HG02571 (cell line): ENCODE measurements around the gene PAQR7.

Experiments
- ATAC-seq: cut with Tn5 transposase; IDR thresholded peaks from one replicate; pipeline ENCODE4 v1.9.1; 2021; ENCODE audit warnings: mild to moderate bottlenecking, moderate library complexity; ENCODE audit not compliant: unreplicated experiment

PAQR7 gene

DNA sequence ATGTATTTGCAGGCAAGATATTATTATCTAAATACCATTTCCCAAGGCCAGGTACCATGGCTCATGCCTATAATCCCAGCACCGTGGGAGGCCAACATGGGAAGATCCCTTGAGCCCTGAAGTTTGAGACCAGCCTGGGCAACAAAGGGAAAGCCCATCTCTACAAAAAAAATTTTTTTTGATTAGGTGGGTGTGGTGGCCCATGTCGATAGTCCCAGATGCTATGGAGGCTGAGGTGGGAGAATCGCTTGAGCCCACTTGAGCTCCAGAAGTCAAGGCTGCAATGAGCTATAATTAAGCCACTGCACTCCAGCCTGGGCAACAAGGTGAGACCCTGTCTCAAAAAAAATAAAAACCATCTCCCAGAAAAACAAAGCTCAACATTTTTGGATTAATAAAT lies 28.5 kb upstream of the PAQR7 start:
- no peak for ATAC-seq

DNA sequence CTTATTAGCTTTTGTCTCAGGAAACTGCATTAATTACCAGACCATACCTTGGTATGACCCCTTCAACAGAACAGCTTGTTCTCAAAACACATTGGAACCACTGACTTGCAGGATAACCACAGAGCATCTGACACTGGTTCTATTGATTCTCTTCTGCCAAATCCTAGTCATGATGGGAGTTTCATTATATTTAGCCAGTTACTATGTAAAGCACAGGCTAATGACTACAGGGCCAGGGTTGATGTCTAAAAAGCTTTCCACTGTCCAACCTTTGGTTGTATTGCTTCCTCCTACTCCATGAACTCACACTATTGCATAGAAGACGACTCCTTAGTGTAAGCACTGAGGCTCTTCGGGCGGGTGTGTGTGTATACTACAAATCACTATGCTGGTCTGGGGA lies 27.0 kb upstream of the PAQR7 start:
- no peak for ATAC-seq

DNA sequence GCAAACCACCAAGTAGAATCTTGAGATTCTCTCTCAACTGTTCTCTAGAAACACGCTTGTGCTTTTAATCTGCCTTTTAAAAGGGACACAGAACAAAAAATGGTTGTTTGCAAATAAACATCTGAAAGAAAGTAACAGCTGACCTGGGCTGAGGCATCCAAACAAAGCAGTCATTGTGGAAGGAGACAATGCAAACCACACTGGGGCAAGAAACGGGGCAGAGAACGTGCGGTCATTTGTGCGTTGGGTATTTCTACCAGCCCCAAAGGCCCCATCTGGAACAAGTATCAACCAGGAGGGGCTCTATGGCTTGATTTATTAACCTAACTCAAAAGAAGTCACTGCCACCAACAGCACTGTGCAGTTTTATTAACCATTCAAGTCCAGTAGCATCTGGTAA lies 24.7 kb upstream of the PAQR7 start:
- no peak for ATAC-seq

DNA sequence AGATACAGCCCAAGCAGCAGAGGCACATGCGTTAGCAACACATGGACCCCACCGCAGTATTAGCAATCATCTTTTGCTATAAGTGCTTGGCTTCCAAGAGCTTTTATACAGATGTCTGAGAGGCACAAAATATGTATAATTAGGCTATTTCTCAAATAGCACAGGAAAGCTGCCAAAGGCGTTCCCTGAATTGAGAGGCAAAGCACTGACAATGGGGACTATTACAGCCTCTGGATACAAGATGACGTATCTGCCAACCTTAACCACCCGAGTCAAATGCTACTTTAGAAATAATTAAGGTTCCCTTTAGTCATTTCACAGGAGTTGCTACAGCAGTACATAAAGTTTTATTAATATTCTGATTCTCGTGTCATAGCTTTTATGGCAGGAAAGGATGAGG lies 24.3 kb upstream of the PAQR7 start:
- no peak for ATAC-seq

DNA sequence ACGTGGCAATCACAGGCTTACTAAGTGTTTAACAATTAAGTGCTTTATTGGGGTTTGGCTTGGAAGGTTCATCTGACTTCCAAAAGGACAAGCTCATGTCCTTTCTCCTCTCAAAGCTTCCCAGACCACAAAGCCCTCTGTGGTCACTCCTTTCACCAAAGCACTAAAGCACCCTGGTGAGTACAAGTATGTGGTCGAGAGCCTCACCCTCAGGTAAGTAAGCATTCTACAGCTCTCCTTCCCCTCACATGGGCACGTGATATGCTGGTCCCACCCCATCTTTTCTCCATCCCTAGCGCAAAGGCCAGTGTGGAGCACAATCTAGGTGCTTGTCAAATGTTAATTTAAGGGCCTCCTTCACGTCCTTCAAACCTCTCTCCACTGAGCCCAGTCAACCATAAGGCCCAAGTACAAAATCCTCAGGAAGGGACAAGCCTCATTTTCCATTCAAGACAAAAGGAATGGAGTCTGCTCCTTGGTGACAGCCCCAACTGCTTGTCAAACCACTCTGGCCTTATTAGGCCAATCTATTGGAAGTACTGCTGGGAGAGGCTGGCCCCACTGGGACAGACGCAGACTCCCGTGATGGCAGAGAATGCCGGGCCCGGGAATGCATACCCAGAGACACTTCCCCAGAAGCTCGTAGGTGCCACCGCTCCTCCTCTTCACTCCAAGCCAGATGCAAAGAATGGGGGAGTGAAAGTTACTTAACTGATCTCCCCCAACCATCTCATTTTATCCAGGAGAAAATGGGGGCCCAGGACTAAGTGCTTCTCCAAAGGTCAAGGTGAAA lies 22.9 kb upstream of the PAQR7 start:
- ATAC-seq: no peak

DNA sequence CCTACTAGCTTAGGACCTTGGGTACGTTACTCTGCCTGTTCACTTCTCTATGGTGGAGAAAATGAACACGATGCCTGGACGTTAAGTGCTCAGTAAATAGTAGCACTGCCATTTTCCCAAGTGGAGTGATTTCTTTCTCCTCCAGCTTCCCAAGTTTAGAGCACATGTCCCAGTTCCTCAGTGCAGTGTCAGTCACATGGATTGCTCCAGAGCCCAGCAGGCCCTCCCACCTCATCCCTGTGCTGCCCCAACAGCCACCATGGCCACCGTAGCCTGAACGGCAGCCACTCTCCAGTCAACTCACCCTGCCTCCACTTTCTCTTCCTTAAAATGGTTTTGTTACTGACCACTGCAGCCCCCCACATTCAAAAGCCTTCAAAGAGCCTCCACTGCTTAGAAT lies 22.2 kb upstream of the PAQR7 start:
- no peak for ATAC-seq

DNA sequence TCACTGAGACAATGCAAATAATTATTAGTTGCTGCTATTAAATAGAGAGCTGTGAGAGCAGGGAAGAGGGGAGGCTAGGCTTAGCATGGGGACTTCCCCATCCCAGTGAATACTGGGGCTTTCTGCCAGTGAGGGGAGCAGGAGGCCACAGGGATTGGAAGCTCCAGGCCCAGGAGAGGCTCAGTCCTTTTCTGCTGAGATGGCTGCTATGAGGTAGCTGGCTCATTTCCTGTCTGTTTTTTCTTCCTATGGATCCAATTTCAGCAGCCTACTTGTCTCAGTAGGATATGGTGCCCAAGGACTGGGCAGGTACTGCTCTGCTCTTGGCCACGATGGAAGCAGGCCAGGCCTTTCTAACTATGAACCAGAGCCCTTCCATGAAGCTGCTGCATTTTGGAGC lies 20.8 kb upstream of the PAQR7 start:
- no peak for ATAC-seq

DNA sequence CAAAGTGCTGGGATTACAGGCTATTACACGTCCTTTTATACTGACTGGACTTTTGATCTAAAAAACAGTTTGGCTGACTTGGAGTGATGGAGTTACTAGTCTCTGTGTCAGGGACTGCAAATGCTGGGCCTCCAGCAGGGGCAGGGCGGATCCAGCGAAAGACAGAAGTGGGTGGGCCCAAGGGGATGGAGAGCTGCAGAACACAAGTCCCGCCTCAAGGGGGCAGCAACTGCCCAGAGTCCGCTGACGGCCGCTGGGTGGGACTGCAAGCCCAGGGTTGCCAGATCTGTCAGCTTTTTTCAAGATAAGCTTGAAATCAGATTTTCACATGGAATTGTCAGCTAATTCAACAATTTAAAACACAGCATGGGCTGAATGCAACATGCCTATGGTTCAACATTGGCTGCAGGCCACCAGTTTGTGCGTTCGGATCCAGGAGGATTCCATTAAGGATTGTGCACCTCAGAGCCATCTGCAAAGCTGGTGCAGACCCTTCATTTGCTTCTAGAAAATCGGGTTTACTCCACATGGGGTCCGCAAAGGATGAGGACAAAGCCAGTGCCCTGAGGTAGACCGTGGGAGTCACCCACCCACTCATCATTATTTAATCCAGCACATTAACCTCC lies 20.0 kb upstream of the PAQR7 start:
- peak; percentile 84 for ATAC-seq

DNA sequence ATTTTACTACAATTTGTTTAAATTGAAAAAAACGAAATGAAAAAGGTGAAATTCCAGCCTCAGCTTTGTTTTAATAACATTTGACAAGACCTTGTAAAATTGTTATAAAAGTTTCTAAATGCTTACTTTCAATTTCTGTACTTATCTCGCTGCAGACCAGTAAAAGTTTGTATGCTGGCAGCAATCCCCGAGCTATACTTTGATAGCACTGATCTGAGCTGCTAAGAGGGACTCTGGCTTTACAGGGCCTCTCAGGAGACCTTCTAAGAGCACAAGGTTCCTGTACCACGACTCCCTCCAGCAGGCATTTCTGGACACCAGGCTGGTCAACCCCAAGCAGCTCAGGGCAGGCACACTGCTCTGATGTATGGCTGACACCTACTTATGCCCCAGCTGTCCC lies 17.6 kb upstream of the PAQR7 start:
- ATAC-seq: no peak

DNA sequence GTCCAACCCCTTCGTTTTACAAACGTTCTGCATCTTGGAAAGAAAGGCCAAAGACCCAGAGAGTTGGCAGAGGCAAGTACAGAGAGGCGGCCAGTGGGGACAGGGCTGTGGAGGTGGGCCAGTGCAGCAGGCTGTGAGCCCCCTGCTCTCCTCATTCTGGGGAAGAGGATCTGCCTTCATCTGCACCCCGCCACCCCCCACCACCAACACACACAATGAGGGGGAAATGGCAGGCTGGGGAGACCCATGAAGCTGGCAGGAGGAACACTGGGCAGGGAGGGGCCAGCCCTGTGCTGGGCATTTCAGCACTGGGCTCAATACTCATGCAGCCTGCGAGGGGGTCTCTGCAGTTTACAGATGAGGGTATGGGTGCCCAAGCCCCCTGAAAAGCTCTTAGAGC lies 16.1 kb upstream of the PAQR7 start:
- ATAC-seq: no peak

DNA sequence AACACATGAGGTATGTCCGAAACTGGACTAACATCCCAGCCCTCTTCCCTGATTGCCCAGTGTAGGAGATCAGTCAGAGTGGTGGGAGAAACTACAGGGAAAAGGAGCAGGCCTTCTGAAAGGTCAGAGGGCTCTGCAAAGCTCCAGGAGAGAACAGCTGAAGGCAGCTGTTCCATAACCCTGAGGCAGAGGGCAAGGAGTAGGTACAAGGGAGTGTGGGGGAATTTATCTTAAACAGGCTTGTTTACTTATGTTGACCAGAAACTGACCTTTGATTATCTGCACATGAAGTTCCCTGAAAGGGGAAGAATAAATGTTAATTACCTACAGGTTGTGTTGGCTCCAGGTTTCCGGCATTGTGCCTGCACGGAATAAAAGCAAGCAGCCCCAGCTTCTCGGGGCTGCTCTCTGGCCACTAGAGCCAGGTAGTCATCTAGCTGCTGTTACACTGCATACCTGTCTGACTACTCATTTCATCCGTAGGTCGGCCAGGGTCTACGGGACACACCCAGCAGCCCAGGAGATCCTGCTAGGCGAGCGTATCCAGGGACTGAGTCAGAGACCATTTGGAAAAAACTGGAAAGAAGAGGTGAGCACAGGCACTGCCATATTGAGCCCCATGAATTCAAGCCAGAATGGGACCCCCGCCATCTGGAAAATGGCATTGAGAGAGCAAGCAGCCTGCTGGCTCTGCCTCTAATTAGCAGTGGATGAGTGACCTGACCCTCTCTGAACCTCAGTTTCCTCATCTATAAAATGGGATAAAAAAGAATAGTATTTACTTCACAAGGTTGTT lies 14.9 kb upstream of the PAQR7 start:
- ATAC-seq: no peak

DNA sequence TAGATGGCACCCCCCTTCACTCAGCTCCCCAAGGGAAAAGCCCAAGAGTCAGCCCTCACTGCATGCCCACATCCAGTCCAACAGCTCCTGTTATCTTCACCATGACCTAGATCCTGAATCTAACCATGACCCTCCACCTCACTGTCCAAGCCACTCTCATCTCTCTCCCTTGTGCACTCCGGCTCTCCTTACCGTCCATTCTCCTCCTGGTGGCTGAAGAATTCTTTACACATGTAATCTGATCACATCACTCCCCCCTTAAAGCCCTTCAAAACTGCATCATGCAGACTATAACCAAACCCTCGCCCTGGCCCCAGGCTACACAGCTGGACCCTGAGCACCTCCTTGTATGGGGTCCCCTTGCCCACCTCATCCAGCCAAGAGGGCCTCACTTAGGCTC lies 14.0 kb upstream of the PAQR7 start:
- no peak for ATAC-seq

DNA sequence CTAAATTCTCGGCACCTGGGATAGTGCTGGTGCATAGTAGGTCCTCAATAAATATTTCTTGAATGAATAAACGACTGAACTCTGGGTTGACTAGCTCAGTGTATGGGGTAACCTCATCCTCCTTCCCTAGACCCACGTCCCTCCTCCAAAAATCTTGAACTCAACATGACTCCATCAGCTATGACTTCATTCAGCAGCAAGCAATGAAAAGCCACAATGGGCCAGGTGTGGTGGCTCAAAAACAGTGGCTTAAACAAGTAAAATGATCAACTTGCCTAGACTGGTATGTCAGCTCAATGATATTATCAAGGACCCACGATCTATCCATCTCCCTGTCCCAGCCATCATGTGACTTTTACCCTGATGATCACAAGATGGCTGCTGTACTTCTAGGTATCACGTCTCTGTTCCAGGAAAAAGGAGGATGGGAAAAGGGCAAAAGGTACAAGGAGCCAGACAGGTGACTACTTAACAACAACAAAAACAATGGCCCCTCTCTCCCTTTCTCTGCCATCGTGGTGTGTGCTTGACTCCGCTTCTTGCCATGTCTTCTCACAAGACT lies 13.0 kb upstream of the PAQR7 start:
- ATAC-seq: no peak

DNA sequence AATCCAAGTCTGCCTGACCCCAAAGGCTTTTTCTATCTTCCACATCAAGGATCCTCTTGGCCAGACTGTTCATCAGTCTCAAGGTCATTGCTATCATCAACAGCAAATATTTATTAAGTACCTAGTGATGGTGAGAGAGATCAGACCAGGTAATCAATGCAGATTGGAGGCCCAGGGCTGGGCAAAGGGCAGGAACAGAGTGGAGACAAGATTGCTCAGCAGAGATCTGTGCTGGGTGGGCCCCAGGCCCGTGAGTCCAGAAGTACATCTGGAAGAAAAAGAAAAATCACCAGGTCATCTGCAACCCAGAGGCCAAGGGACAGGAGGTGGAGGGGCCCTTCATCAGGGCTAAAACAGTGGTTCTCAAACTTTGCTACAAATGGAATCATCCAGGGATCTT lies 10.1 kb upstream of the PAQR7 start:
- no peak for ATAC-seq

DNA sequence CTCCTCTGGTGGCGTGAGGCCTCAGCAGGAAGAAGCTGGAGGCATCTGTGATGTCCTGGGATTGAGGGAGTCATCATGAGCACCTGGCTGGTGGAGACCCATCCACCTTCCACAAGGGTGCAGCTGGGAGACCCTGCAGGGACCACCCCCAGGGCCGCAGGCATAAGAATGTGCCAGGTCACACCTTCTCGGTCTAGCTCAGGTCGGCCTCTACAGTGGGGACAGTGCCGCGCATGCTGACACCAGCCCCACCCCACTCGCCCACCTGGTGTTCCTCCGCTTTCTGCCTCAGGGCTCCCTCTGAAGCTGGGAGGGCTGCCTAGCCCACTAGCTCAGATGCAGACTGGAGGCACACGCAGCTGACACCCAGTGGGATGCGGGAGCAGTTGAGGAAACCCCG lies 5.8 kb upstream of the PAQR7 start:
- ATAC-seq: no peak

DNA sequence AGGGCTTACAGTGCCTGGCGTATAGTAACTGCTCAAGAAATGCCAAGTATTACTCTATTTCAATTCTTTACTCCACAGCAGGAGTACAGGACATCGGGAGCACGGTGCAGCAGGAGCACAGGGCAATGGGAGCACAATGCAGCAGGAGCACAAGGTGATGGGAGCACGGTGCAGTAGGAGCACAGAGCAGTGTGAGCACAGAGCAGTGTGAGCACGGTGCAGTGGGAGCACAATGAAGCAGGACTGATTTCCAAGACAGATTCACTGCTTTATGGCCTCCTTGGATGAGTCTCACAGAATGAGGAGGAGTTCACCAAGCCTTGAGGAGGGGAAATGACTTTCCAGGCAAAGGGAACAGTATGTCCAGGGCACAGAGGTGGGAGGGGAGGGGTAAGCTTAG lies 5.0 kb upstream of the PAQR7 start:
- ATAC-seq: no peak

DNA sequence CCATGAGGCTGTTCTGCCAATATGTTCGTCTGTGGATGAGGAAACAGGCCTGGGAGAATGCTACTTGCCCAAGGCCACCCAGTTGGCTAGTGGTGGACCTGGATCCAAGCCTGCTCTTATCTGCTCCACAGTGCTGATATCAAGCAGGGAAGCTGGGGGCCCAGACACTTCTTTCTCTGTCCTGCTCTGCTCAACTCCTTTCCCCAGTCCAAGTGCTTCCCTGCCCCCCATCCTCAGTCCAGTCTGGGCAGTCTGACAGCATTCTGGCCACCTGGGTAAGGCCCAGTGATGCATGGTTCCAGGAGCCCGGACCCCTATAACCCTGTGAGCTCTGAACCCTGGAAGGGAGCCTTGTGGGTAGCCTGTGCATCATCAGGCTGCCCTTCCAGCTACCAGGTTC lies 4.2 kb upstream of the PAQR7 start:
- ATAC-seq: no peak

DNA sequence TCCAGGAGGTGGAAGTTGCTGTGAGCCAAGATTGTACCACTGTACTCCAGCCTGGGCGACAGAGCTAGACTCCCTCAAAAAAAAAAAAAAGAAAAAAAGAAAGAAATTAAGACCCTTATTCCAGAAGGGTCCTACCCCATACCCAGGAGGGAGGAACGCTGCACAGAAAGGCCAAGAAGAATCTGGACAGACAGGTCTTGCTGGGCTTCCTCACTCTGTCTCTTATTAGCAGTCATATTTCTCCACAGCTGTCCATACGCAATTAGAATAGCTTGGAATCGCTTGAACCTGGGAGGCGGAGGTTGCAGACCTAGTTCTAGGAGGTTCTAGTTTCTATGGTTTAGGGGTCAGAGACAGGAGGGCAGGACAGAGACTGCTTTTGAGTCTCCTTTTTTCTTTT lies 3.2 kb upstream of the PAQR7 start:
- ATAC-seq: no peak

DNA sequence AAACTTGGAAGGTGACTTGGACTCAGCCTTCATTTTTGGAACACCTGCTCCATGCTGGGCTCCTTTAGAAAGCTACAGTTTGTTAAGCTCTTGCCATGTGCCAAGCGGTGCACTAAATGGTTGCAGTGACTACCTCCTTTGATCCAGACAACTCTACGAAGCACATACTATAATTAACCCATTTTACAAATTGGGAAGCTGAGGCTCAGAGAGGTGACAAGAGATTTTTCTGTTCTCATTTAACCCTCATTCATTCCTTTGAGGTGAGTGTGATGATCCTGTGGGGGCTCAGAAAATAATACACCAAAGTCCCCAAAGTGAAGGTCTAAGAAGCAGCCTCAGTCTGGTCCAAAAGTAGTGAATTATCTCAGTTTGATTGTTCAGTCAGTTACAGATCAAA lies 1.6 kb upstream of the PAQR7 start:
- no peak for ATAC-seq

DNA sequence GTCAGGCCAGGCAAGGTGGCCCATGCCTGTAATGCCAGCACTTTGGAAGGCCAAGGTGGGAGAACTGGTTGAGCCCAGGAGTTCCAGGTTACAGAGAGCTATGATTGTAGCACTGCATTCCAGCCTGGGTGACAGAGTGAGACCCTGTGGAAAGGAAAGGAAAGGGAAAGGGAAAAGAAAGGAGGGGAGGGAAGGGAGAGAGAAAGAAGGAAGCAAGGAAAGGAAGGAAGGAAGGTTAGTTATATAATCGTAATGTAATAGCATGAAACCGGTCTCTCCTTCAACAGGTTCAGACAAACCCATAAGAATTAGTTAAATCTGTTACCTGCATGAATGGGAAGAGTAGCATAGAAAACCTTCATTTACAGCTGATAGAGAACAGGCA lies 1.2 kb upstream of the PAQR7 start:
- ATAC-seq: no peak

DNA sequence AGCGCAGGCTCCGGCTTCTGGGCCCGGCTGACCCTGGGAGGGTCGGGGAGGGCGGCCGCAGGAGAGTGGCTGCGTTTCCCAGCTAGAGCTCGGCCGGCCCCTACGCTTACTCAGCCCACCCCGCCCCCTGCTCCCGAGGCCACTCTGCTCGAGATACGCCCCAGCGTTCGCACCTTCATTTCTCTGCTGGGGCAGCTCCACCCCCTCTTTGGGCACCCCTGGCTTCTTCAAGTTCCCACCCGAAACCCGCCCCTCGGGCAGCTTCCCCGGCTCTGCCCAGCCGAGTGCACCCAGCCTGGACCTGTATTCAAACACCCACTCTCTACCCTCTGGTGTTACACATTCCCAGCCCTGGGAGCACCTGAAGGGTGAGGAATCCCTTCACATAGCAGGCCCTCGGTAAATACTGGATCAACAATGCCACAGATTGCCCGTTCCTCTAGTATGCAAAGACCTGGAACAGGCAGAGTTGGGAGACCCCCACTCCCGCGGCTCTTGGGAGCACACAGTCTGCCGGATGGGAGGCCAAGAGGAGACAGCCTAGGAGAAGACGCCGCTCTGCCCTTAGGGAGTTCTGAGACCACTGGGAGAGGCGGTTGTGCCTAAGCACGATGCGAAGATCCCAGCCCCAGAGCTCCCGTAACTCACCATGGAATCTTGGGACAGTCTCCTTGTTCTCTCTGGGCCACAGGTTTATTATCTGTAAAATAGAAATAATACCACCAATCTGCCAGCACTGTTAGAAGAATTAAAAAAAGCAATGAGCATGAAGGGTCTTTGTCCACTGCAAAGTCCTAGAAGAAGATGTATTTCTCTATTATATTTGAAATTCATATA lies 566 bp upstream of the PAQR7 start:
- ATAC-seq: no peak
